Measurements from ENCODE around the gene MAP3K21.
A peak's percentile ranks its signal among the peaks of the same experiment; 100 is the strongest.

MAP3K21 gene

DNA sequence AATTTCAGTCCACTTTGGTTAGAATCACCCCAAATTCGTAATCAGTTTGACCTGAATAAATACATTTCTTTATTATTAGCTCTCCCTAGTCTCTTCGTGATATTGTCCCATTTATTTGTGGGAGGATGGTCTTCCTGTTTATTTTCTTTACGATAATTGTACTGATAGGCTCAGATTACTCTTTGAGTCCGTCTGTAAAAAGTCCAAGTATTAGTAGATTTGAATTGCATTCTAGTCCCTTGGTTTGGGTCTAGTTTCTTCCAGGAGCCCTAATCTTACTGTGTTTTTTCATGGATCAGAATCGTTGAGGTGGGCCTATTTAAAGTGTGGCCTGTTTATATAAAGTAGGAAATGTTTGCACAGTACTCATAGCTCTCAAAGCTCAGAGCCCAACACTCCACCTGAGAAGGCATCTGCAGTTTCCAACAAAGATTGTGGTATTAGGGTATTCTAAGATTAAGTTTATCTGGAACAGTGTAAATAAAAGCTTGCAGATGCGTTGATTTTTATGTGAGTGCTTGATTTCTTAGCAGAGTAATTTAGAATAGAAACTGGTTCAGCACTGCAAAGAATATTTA, 33.1 kb downstream of the MAP3K21 start:
- DNase-seq, result no peak

DNA sequence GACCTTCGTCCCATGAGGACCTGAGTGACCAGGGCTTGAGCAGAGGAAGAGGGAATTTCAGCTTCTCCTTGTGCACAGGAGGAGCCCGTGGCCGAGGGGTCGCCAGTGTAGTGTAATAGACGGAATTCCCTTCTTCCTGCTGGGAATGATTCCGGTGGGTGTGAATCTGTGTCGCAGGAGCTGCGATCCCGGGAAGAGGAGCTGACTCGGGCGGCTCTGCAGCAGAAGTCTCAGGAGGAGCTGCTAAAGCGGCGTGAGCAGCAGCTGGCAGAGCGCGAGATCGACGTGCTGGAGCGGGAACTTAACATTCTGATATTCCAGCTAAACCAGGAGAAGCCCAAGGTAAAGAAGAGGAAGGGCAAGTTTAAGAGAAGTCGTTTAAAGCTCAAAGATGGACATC, 34.4 kb downstream of the MAP3K21 start:
- no peak for DNase-seq

DNA sequence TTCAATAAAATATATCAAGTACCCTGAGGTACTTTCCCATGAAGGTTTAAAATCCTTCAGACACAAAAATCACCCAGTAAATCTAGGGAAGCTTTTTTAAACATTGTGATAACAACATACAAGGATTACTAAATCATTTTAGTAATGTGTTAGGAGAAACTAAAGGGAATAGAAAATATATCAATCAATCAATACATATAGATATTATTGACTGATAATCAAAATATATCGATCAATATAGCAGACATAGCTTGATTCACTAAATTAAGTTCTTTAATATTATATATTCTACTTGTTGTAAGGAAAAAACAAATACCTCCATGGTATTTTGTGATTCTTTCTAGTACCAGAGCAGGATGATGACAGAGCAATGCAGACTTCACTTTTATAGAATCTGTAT, 35.2 kb downstream of the MAP3K21 start:
- no peak for DNase-seq

DNA sequence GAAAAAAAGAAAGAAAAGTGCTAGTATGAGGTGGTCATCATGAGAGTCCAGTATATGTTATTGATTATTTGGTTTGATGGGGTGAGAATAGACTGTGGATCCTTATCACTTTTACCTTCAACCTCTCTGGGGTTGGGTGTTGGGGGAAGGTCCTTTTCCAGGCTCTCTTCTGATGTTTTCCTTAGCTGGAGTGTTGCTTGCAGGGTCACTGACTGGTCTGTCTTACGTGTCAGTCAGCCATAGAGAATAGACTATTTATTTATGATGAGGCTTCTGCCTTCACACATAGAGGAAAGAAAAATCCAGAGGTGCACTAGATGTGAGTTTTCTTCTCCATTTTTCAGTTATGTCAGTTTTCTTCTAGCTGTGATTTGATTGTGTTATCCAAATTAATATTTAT, 36.5 kb downstream of the MAP3K21 start:
- DNase-seq, result no peak

DNA sequence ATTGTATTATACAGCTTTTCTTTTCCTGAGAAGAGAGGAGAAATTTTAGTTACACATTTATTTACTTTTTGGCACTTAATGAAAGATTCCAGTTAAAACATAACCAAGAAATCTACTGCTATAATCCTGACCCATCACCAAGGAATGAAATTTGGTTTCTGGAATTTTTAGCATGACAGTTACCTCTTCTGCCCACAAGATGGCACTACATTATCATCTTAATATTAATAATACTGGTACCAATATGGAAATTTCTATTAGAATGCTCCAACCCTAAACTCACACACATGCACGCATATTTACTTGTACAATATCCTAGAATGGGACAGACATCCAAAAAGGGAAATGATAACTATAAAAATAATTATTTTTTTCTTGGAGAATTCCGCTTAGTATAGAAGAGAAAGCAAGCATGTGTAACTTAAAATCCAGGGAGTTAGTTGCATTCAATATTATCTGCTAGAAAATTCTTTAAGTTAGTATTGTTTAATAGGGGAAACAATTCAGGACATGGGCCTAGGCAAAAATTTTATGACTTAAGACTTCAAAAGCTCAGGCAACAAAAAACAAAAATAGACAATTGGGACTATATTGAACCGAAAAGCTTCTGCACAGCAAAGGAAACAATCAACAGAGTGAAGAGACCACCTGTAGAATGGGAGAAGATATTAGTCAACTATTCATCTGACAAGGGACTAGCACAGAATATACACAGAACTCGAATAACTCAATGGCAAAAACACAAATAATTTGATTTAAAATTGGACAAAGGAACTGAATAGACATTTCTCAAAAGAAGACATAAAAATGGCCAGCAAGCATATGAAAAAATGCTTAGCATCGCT, 37.4 kb downstream of the MAP3K21 start:
- no peak for DNase-seq

DNA sequence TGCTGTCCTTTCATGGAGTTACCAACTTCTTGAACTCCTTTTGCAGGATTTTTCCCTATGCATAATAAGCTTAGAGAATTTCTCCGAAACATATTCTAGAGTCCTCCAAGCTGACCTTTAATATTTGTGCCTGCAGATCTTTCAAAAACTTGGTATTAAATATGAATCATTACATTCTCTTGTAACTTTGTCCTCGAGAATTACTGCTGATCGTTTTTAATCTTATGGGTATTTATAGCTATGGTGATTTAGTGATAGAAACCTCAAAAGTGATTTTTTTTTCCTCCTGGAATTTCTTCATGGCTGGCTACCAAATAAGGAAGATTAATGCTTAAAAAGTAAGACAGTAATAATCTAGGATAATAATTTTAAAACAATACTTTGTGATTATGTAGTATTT, 39.1 kb downstream of the MAP3K21 start:
- DNase-seq, result no peak

DNA sequence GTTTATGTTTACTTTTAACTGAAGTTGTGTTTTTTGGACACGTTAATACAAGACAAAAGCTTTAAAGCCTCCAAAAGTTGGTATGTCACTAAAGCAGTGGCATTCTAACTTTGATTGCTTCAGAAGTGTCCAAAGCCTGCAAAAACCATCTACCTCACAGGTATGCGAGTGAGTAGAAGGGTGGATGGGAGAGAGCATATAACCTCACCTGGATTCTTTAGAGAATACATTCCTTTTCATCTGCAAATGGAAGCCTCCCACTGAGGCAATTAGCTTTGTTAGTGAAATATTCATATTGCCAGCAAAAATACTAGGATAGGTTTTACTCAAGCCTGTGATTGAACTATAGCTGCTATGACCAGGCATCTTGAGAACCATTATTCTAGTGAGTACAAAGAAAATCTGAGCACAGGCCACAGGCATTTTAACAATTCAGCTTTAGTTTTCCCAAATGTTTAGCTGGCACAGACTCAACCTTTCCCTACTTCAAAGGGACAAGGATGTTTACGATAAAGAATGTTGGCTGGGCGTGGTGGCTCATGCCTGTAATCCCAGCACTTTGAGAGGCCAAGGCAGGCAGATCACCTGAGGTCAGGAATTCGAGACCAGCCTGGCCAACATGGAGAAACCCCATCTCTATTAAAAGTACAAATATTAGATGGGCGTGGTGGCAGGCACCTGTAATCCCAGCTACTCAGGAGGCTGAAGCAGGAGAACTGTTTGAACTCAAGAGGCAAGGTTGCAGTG, 39.7 kb downstream of the MAP3K21 start:
- DNase-seq, result peak; percentile 77

DNA sequence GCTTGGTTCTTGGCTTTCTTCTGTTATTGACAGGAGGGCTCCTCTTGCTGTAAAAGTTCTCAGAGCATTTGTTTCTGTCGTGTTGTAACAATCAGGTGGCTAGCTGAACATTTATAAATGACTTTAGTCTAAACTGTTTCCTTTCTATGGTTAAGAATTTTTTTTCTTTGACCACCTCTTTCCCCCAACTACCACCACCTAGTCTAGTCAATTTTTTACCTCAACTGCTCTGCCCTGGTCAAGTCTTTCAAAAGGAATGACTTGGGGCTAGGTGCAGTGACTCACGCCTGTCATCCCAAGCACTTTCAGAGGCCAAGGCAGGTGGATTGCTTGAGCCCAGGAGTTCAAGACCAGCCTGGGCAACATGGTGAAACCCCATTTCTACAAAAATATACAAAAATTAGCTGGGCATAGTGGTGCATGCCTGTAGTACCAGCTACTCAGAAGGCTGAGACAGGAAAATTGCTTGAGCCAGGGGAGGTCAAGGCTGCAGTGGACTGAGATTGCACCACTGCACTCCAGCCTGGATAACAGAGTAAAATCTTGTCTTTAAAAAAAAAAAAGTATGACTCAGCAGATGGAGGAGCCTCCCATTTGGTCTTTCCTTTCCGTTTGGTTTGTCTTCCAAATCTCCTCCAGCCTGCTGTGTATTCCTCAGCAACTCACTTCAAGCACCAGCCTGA, 40.7 kb downstream of the MAP3K21 start:
- no peak for DNase-seq

DNA sequence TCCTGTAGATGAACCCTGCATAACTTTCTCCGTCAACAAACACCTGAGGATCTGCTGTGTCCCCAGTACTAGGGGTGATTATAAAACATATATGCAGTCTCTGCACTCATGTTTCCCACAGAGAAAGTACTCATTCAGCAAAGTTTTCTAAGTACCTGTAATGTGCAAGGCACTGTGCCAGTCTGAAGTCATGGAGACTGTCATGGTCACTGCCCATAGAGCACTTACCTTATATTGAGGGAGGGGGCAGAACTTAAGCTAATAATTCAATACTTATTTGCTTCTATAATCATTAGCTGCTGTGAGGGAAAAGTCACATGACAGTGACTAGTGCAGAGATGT, 41.2 kb downstream of the MAP3K21 start:
- DNase-seq, result no peak

DNA sequence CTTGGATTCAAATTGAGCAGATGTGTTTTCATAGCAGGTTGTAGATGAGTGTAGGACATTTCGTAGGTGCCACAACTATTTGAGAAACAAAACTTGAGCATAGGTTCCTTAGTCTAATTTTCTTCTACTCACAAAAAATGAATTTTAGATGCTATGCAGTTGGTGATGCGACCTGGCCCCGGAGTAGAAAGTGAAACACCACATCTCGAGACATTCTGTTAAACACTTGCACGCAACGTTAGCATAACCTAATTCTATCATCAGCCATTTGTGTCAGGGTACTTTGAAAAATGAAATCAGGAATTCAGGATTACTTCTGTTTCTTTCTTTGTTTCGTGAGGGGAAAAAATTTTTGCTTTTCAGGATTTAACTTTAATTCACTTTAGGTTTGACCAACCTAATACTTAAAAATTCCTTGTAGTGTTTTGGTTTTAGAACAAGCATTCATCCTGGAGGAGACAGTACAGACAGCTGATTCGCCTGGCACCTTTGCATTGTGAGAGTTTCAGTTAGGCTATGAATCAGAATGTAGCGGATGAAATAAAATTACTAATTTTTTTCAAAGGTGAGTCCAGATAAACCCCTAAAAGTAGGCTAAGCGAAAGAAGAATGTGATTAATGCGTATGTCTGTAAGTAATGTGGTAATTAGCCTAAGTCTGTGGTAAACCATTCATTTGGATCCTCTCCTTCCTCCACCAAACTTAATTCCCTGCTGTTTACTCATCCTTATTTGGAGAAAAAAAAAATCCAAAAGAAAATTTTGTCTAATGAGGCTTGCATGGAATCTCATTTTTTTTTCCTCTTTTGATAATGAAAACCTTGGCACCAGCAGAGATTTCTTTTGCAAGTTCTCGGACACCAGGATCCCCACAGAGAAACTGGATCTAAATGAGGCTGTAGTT, 44.9 kb downstream of the MAP3K21 start:
- no peak for DNase-seq

DNA sequence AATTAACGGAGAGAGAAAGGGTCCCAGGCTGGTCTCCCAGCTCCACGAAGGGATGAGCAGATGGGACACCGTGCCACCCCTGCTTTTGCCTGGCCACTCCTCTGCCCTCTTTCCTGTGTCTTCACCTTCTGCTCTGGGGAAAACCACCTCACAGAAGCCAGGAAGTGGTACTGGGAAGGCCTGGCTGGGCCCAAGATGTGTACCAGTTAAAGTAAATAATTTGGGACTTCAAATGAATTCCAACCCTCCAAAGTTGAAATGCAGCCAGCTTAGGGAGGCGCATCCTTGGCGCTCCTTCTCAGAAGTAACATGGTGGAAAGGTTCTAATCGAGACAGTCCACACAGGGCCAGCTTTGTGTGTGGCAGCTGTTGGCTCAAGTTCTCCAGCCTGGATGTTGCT, 45.7 kb downstream of the MAP3K21 start:
- no peak for DNase-seq

DNA sequence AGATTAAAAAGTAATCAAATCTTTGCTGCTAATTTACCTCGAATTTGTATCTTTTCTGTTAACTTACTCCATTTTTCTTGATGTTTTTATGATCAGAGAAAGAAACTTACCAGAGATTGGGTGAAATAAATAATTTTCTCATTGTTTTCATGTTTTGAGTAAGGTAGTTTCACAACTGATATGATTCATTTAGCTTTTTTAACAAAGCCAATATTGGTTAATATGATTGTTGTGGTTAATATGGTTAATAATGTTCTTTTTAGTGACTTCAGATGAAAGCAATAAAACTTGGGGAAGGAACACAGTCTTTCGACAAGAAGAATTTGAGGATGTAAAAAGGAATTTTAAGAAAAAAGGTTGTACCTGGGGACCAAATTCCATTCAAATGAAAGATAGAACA, 48.1 kb downstream of the MAP3K21 start:
- DNase-seq, result no peak

DNA sequence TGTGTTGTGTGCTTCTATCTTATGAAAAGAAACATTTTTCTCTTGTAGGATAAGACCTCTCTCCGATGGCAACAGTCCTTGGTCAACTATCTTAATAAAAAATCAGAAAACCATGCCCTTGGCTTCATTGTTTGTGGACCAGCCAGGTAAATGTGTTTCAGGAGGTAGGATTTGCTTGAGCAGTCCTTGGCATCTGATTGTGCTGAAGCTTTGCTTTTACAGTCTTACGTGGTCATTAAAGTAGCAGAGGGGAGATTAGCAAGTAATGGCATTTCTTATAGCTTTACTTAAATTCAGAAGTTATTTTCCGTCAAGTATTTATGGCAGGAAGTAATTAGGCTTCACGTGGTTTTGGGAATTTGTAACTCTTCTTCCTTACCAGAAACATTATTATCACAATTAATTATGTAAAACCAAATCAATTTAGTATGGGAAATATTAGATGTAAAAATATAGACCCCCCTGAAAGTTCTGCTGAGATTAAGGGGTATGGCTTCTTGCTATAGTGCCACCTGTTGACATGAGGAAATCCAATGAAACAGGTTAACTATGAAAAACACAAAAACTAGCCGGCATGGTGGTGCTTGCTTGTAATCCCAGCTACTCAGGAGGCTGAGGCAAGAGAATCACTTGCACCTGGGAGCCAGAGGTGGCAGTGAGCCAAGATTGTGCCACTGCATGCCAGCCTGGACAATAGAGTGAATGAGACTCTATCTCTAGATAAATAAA, 49.0 kb downstream of the MAP3K21 start:
- DNase-seq, result no peak

DNA sequence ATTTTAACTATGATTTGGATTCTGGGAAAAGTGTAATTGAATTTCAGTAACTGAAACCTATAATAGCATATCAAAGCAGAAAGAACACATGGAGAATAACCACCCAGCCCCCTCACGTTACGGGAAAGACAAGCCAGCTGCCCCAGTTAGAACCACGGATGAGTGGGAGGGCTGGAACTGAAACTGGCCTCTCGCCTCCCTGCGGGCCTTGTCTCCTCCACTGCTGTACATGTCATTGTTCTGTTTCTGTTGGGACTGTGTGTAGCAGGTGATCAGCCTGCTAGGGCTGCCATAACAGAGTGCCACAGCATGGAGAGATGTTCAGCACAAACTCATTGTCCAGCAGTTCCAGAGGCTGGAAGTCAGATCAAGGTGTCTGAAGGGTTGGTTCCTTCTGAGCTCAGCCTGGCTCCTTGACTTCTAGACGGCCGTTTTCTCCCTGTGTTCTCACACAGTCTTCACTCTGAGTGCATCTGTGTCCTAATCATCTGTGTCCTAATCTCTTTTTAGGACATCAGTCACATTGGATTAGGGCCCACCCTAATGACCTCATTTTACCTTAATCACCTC, 52.4 kb downstream of the MAP3K21 start:
- DNase-seq, result no peak

DNA sequence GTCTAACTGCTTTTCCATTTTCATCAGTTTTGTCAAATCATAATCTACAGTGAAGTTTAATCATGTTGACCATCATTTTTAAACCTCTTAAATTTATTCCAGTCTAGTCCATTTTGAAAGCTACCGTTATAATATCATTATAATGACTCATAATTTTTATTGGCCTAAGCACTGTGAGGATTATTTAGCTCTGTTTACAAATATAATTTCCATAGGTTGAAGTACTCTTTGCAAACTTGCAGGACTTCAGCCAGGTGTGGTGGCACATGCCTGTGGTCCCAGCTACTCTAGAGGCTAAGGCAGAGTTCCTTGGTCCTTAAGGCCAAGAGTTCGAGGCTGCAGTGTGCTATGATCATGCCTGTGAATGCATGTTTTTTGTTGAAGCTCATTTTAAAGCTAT, 54.3 kb downstream of the MAP3K21 start:
- no peak for DNase-seq

DNA sequence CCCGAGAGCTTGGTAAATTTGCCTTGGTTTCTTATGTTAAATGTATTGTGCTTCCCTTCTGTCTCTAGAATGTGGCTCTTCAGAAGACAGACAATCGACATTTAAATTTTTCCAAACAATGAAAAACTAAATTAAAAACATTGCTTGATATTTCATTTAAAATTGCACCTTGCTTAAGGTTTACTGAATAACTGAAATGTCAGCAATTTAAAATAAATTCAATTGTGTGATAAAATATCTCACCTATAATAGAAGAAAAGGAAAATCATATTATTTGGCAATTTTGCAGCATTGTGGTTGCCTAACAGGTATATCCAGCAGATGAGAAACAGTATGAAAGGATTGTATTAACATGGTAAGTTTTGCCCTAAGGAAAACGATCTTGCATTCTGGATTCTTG, 56.5 kb downstream of the MAP3K21 start:
- DNase-seq, result no peak

DNA sequence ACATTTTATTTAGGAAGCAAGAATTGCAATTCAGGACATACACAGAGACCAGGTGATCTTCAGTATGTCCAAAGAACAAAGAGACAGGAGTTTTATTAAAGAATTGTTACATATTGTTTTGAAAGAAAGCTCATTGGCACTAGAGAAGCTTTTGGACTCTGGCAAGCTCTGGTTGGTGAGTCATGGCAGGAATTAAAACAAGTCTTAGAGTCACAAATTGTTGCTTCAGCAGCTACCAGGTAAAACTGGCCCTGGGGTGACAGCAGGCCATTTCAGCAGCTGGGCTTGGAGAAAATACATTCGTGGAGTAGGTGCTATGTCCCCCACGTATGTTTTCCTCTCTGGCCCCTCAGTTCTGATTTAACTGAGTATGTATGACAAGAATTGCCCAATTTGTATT, 58.8 kb downstream of the MAP3K21 start:
- no peak for DNase-seq

DNA sequence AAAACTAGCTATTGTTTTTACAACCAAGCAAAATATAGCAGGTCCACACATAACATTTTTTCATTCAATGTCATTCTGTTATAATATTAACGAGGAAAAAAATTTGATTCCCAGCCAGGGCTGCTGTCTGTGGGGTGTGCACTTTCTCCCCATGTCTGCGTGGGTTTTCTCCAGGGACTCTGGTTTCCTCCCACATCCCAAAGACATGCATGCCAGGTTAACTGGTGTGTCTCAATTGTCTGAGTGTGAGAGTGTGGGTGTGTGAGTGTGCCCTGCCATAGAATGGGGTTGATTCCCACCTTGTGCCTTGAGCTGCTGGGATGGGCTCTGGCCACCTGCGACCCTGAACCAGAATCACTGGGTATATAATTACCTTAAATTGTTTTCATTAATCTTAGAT, 60.1 kb downstream of the MAP3K21 start:
- DNase-seq, result no peak

DNA sequence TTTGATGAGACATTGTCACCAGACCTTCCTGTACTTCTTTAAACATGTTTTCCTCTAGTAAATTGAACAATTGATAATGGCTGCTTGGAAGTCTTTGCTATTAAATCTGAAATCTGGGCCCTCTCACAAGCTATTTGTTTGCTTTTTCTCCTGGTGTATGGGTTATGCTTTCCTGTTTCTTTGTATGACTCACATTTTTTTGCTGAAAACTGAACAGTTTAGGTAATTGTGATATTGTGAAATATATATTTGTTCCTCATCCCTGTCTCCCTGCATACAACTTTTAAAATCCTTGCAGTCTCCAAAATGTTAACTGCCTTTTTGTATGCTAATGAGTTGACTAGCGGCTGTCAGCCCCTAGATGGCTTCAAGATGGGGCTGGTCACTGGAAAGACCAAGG, 61.6 kb downstream of the MAP3K21 start:
- no peak for DNase-seq

DNA sequence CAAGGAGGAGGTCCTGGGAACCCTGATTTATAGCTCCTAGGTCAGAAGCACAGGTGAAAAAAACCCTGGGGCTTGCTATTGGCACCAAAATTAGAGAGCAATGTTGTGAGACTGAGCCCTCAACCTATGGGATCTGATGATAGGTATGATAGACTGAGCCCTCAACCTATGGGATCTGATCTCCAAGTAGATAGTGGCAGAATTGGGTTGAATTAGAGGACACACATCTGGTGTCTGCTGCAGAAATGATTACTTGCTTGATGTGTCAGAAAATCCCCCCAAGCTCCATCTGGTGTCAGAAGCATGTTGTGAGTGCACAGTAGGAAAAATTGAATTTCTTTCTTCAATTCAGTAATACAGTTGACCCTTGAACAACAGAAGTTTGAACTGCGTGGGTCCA, 62.4 kb downstream of the MAP3K21 start:
- DNase-seq, result no peak

Measured in islet precursor cell (in vitro differentiated cells).